GM18517 (cell line): ENCODE results near the gene NTRK1.
"Not testable (repeated sequence)": the region's sequence is repeated elsewhere in the genome, so short reads cannot be mapped to it uniquely, and the experiment has no call there.

Experiments used
- ATAC-seq: cut with Tn5 transposase; IDR thresholded peaks from one replicate; pipeline ENCODE4 v1.9.1; 2021; ENCODE audit warnings: mild to moderate bottlenecking, moderate library complexity; ENCODE audit not compliant: unreplicated experiment

The NTRK1 gene

DNA sequence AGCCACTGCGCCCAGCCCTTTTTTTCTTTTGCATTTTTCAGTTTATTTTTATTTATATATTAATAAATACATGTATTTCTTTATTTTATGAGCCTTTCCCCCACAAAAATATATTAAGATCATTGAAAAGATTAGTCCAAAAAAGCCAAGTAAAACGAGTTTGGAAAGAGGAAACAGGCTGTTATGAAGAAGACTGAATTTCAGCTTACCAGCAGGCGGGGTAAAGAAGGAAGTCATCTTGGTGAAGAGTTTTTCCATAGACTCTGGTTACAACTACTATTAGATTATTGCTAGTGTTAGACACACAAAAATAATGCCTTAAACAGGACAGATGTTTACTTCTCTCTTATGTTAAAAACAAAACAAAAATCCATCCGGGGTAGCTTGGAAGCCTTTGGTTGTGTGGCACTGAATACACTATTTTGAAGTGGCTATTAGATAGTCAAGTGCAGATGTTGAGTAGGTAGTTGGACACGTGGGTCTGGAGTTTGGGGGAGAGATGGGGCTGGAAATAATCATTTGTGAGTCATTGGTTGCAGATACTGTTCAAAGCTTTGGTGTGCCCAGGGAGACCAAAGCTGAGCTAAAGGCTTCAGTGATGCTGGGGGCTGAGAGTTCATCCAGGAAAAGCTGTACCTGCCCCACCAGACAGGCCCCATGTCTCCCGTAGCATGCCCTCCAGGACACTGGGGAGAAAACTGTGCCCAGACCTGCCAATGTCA is 51.1 kb downstream of the NTRK1 start:
- ATAC-seq = no peak

DNA sequence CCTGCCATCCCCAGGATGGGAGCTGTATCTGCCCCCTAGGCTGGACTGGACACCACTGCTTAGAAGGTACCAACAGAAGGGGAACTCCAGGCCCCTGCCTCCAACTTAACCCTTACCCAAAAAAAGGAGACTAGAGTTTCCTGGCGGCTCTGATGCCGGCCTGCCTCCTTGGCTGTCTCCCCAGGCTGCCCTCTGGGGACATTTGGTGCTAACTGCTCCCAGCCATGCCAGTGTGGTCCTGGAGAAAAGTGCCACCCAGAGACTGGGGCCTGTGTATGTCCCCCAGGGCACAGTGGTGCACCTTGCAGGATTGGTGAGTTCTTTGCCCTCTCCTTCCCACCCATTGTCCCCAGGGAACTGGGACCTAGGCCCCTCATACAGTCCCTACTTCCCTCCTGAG is 51.6 kb downstream of the NTRK1 start:
- ATAC-seq = no peak

DNA sequence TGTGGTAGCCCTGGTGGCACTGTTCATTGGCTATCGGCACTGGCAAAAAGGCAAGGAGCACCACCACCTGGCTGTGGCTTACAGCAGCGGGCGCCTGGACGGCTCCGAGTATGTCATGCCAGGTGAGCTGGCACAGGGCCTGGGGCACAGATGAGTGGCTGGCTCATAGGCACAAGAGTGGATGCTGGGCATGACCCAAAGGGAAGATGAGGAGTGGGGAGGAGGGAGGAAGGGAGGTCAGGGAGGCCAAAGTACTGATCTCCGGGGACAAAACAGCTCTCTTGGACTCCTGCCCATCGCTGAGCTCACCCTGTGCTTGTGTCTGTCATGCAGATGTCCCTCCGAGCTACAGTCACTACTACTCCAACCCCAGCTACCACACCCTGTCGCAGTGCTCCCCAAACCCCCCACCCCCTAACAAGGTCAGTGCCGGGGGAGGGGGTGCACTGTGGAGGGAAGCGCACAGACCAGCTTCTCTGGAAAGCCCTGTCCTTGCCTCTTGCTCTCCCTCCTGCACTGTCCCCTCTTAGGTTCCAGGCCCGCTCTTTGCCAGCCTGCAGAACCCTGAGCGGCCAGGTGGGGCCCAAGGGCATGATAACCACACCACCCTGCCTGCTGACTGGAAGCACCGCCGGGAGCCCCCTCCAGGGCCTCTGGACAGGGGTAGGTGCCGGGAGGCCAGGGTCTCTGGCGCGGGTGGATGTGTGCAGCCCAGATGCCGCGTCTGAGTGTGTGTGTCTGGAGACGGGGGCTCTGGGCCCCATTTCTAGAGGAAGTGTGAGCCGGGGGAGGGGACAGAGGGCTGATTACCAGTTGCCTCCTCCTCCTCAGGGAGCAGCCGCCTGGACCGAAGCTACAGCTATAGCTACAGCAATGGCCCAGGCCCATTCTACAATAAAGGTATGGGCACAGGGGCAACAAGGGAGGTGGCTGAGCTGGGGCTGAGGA is 52.5 kb downstream of the NTRK1 start:
- no peak for ATAC-seq

DNA sequence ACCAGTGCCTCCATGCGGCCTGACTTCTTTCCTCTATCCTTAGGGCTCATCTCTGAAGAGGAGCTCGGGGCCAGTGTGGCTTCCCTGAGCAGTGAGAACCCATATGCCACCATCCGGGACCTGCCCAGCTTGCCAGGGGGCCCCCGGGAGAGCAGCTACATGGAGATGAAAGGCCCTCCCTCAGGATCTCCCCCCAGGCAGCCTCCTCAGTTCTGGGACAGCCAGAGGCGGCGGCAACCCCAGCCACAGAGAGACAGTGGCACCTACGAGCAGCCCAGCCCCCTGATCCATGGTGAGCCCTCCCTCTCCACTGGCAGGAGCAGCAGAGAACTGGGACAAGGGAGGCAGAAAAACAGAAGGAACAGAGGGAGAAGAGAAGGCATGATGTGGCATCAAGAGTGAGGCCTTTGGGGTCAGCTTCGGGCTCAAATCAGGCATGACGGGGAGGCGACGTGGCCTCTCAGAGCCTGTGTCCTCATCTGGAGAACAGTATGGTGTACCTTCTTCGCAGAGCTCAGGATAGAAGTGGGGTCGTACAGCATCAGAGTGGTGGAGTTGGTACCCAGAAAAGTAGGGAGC is 53.2 kb downstream of the NTRK1 start:
- ATAC-seq = no peak

DNA sequence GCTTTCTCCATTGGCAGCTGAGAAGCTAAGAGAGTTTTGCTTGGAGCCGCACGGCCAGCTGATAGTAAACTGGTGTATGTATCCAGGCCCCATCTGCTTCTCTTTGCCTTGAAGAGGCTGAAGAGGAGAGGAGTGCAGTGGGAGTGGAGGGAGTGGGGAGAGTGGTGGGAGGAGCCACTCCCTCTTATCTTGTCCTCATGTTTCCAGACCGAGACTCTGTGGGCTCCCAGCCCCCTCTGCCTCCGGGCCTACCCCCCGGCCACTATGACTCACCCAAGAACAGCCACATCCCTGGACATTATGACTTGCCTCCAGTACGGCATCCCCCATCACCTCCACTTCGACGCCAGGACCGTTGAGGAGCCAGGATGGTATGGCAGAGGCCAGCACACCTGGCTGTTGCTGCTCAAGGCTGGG is 53.8 kb downstream of the NTRK1 start:
- ATAC-seq = no peak

DNA sequence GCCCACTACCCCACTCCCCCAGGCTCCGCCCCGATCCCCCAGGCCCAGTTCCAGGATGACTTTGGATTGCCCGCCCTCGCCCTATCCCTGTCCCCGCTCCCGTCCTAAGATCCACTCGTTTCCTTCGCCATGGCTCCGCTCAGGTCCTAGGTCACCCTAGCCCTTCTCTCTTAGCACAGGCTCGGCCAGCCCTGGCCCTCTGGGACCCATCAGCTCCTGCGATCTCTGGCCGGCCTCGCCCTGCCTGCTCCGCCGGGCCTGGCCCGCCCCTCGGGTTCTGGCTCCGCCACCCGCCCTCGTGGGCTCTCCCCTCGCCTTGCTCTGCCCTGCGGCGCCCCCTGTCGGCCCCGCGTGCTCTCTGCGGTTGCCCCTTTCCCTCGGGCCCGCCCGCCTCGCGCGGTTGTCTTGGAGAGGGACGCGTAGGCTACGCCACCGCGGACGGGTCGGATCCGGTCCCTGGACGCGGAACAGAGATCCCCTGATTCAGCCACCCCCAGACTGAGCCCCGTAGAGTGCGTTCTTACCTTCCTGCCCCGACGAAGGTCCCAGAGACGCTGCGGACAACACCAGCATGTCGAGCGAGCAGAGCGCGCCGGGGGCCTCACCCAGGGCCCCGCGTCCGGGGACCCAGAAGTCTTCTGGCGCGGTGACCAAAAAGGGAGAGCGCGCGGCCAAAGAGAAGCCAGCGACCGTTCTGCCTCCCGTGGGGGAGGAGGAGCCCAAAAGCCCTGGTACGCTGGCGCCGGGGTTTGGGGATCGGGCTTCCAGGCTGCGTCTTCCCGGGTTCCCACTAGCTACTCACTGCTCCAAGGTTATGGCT is 59.8 kb downstream of the NTRK1 start, which contains the start of gene LRRC71:
LRRC71 (plus strand) TSS at position 400 of the 820 bp plus-strand sequence; CDS start at position 572, 172 bp downstream.
- ATAC-seq = no peak

DNA sequence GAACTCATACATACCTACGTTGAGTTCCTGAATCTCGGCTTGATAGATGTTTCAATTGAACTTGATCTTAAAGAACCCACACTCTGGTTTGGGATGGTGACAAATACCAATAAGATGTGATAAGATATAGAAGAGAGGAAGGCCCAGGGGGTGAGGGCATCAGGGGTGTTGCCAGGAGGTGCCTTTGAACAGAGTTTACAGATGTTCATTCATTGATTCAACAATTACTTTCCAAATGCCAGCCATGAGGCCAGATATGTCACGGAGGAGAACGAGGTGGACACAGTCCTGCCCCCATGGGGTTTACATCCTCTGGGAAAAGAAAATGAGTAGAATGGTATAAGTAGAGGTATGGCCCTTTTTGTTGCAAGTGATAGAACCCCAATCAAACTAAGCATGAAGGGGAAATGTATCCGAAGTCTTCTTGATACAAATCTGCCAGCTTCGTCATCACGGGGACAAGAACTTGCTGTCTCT is 60.4 kb downstream of the NTRK1 start:
- no peak for ATAC-seq

DNA sequence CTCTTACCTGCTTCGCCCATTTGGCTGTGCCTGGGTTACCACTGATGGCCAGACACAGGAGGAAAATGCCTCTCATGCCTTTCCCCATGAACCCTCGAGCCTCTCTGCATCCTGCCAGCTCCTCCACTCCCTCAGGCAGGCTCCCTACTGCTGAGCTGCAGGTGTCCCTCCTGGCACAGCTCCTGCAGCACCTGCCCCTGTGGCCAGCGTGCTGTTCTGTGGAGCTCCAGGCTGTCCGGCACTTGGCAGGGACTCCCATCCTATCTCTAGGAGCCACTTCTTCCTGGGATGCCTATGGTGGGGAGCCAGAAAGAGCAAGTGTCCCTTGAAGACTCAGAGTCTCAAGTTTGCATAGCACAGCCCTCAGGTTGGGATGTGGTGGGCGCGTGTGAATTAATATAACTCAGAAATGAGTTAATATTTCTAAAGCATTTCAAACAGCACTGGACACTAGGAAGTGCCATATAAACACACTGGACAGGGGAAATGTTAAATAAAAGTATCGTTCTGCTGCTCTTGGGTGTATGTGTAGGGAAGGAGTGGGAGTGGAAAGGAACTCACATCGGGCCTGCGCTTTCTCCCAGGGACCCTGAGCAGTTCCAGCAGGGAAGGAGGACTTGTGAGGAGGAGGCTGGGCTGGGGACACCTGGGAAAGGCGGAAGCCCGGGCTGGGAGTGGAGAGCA is 62.5 kb downstream of the NTRK1 start:
- ATAC-seq = no peak

DNA sequence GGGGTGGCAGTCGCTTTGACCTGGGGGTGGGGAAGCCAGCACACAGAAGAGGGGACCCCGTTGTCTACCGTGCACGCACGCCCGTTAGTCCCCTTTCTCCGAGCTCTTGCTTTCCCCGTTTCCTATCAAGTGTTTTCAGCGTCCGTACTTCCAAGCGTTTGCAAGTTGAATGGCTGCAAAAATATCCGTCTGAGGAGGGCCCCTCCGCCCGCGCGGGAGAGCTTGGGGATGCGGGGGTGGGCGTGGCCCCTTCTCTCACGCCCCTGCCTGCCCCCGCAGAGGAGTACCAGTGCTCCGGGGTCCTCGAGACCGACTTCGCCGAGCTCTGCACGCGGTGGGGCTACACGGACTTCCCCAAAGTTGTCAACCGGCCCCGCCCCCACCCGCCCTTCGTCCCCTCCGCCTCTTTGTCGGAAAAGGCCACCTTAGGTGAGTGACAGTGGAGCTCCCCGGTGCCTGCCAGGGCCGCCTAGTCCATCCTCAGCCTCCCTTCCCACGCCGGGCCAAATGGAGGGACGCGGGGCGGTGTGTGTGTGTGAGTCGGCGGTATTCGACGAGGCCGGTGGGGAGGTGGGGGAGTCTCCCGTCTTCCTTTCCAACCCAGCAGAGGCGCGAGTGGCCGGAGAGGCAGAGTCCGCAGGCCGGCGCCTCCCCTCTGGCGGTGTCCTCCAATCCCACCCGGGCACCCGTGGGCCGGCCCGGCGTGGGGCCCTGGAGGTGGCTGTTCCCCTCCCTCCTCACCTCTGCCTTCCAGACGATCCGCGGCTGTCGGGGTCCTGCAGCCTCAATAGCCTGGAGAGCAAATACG is 63.2 kb downstream of the NTRK1 start:
- ATAC-seq = no peak

DNA sequence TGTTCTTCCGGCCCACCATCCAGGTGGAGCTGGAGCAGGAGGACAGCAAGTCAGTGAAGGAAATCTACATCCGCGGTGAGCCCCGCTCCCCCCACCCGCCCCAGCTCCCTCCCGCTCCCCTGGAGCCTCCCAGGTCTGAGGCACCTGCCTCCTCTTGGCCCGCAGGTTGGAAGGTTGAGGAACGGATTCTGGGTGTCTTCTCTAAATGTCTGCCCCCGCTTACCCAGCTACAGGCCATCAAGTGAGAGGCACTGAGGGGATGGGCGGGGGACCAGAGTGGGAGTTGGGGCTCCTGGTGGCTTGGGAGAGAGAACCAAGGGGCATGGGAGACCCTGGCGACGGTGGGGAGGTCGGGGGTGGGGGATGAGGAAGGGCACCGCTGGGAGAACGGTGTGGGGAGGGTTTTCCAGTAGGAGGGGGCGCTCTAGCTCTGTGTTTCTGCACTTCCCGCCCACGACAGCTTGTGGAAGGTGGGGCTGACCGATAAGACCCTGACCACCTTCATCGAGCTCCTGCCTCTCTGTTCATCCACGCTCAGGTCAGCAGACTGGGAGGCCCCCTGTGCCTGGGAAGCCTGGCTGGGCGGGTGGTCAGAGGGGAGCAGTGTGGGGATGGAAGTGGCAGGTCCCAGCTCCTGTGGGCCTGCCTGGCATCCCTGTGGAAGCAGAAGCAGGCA is 64.0 kb downstream of the NTRK1 start:
- ATAC-seq = no peak

DNA sequence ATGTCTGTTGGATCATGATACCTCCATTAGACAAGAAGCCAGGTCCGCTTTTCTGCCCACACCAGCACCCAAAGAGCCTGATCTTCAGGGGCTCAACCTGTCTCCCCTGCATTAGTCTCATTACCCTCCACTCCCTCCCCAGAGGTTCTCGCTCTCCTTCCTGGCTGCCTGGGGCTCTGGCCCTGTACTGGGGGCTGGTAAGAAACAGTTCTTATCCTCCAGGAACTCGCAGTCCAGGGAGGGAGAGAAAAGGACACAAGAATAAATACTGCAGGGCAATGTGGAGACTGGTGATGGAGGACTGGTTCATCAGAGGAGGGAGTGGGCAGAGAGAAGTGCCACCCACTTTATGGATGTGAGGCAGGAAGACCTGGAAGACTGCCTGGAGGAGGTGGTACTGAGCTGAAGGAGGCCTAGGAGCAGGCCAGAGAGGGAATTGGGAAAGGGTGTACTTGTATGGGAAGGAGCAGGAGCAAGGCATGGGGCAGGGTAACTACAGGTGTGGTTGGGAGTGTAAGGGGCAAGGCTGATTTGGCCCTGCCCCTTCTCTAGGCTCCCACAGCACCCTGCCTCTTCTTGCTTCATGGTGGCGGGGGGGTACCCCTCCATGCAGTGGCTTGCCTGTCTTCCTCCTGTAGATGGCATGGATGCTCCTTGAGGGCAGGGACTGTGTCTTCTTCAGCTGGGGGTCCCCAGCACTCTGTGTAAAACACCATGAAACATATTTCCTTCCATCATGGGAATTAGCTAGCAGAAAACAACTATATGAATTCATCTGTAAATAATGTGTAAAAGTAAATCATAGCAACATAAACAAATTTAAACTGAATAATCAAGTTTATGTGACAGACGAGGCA is 64.7 kb downstream of the NTRK1 start:
- no peak for ATAC-seq

DNA sequence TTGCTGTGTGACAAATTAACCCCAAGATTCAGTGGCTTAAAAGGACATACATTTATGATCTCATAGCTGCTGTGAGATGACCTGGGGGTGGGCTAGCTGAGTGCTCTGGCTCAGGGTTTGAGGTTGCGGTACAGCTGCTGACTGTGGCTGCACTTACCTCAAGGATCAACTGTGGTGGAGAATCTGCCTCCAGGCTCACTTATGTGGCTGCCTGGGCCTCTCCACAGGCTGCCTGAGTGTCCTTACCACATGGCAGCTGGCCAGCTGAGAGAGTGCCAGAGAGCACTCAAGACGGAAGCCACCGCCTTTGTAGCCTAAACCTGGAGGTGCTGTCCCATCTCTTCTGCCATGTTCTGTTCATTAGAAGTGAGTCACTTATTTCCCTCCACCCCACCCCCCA is 65.5 kb downstream of the NTRK1 start:
- no peak for ATAC-seq

DNA sequence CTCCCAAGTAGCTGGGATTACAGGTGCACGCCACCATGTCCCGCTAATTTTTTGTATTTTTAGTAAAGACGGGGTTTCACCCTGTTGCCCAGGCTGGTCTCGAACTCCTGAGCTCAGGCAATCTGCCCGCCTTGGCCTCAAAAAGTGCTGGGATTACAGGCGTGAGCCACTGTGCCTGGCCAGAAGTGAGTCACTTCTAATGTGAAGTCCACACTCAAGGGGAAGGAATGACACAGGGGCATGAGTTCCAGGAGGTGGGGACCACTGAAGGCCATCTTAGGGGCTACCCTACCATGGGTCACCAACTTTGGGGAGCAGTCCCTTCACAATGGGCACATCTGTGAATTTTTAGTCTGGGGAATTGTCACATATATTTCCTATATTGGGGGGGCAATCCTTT is 66.0 kb downstream of the NTRK1 start:
- ATAC-seq = not testable (repeated sequence)

DNA sequence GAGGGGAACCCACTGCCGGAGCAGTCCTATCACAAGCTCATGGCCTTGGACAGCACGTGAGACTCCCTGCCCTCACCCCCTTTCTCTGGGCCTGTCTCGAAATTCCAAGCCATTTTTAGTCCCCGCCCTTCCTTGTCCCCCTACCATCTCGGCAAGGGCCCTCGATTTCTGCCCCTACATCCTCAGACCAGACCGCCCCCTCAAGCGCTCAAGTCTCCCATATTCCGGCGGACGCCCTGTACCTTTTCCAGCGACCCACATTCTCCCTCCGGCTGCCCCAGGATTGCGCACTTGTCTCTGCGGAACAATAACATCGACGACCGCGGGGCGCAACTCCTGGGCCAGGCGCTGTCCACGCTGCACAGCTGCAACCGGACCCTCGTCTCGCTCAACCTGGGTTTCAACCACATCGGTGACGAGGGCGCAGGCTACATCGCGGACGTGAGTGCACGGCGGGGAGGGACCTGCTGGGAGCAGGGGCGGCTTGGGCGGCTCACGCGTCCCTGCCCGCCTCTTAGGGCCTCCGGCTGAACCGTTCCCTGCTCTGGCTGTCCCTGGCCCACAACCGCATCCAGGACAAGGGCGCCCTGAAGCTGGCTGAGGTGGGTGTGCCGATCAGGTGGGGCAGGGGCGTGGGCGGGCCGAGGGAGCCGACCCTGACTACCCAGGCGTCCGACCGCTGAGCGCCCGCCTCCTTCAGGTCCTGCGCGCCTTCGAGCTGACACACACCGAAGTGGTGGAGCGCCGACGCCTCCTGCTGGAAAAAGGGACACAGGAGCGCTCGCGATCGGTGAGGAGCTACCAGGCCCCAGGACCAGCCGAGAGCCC is 66.8 kb downstream of the NTRK1 start:
- ATAC-seq = no peak

DNA sequence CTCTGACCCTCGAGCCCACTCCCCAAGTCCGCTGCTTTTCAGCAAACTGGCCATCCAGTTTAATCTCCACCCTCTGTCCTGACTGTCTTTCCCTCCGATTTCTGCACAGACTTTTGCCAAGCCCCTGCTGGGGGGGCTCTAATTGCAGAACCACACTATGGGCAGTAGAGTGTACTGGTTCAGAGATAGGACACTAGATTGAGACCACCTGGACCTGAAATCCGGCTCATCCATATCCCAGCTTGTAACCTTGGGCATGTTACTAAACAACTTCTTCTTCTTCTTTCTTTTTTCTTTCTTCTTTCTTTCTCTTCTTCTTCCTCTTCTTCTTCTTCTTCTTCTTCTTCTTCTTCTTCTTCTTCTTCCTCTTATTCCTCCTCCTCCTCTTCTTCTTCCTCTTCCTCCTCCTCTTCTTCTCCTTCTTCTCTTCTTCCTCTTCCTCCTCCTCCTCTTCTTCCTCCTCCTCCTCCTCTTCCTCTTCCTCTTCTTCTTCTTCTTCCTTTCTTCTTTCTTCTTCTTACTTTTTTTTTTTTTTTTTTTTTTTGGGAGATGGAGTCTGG is 67.5 kb downstream of the NTRK1 start:
- ATAC-seq = no peak

DNA sequence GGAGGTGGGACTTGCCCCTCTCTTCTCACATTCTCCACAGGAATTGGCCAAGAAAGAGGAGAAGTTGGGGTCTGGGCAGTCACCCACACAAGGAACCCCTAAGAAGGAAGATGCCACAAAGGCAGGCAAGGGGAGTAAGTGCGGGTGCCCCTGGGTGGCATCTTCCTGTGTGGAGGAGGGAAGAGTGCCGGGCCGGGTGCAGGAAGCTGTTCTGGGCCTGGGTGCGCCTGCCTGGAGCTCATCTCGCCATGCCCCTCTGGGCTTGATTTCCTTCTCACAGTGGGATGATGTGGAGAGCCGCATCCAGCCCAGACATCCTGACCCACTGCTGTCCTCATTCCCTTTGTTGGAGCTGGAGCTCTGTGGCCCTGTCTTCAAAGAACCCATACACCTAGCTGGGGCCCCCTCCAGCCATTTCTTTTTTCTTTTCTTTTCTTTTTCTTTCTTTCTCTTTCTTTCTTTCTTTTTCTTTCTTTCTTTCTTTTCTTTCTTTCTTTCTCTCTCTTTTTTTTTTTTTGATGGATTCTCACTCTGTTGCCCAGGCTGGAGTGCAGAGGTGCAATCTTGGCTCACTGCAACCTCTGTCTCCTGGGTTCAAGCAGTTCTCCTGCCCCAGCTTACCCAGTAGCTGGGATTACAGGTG is 69.1 kb downstream of the NTRK1 start:
- no peak for ATAC-seq
